Cardiac muscle cell (in vitro differentiated cells and primary cell): ENCODE measurements around the gene RACGAP1. TPM values are rescaled to one million over a fixed set of nuclear protein-coding genes. Genes with fewer than 3 reads are reported as not detected.

Experiments used
- DNase-seq, 2 donors: peaks; one replicate each; pipeline versions ENCODE4 v3.0.0 to v3.0.0-alpha.2; 2010 to 2017; ENCODE audit warnings: low read depth in 1 of 2, low spot score in 1 of 2
- H3K27ac ChIP-seq: fragments of 200-600 bp; sonication (generic); 2 replicates; pipeline ENCODE4 v1.5.1; 2016
- H3K27me3 ChIP-seq: fragments of 200-600 bp; sonication (generic); 2 replicates; pipeline ENCODE4 v1.6.0; 2016; ENCODE audit warnings: control low read depth
- H3K36me3 ChIP-seq: fragments of 200-600 bp; sonication (generic); 2 replicates; pipeline ENCODE4 v1.5.1; 2016; ENCODE audit warnings: control low read depth
- H3K4me1 ChIP-seq: fragments of 200-600 bp; sonication (generic); 2 replicates; pipeline ENCODE4 v1.8.1; 2017; ENCODE audit warnings: low read depth, mild to moderate bottlenecking, mixed run types
- H3K4me3 ChIP-seq: fragments of 200-600 bp; sonication (generic); 2 replicates; pipeline ENCODE4 v1.5.1; 2016; ENCODE audit warnings: mild to moderate bottlenecking
- H3K9me3 ChIP-seq: fragments of 200-600 bp; sonication (generic); 2 replicates; pipeline ENCODE4 v1.5.1; 2017; ENCODE audit warnings: low read depth, mild to moderate bottlenecking, control low read depth
- CTCF ChIP-seq: IDR thresholded peaks from 2 replicates; pipeline ENCODE4 v1.5.1; 2012; ENCODE audit warnings: low read depth, mild to moderate bottlenecking, low read length
- polyA plus RNA-seq: library from polyadenylated mRNA; unstranded; fragments of >200 nt; fragmentation: Nextera tagmentation; extraction: Ambion mirVana; gene quantifications from 2 replicates; pipeline ENCODE4 v1.2.1, GENCODE V29; 2016
- total RNA-seq: library from RNA; depleted of rRNA; stranded (reverse); fragments of >200 nt; gene quantifications from 2 replicates; pipeline ENCODE4 v1.2.3, GENCODE V29; 2016

The RACGAP1 gene
- total and polyA plus RNA-seq, 2 experiments from 2014 or later, result 13.4 to 63.9 TPM

DNA sequence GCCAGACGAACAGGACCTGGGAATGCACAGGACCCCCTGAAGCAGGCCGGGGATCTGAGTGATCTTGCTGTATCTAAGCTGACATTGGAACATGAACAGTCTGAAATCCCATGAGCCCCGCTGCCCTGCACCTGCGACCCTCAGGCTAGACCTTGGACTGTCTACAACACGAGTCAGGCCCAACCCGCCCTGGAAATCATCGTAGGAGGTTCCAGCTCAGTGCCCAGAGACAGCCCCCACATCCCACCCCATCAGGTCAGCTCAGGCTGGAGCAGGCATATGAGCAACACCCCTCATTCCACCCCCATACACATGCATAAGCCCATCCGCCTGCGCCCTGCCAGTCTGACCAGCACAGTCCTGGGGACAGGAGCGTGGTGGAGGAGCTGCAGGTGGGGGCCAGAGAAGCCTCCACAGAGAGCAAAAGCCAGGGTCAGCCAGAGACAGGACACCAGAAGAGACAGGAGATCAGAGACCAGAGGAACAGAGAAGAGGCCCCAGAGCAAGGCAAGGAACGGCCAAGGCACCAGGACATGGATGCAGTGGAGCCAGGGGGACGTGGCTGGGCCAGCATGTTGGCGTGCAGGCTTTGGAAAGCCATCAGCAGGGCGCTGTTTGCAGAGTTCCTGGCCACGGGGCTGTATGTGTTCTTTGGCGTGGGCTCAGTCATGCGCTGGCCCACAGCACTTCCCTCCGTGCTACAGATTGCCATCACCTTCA, 52.5 kb downstream of the RACGAP1 start, which contains the start of gene AQP6:
AQP6 (plus strand) TSS at position 307 of the 720 bp plus-strand sequence; CDS start at position 534, 227 bp downstream.
- Histone ChIP-seq H3K27me3 (no peaks in the 10 kb centered on the region), H3K27ac (no peak within 1 kb of the TSS), H3K4me1 (peaks cover 16% of the 10 kb centered on the region), H3K9me3 (no peaks in the 10 kb centered on the region), H3K4me3 (no peak within 1 kb of the TSS), H3K36me3 (no peaks in the 10 kb centered on the region)
- DNase-seq, result no peak
- no peak for TF ChIP-seq CTCF

DNA sequence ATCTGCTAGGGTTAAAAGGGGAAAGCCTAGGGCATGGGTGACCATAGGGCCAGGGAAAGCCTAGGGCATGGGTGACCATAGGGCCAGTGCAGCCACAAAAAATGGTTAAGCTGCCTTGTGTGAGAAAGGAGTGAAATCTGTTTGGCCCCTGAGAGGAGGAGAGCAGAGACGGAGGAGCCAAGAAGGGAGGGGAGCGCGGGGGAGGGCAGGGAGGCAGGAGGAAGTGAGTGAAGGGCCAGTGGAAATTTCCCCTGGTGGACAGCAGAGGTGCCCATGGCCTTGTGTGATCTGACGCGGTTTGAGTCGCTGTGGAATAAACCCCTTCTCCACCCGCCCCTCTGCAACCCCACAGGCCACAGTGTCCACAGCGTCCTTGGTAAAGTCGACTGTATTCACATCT, 53.2 kb downstream of the RACGAP1 start:
- Histone ChIP-seq H3K27me3 (no peaks in the 10 kb centered on the region), H3K36me3 (no peaks in the 10 kb centered on the region), H3K27ac (no peak overlapping the region), H3K9me3 (no peaks in the 10 kb centered on the region), H3K4me3 (no peak overlapping the region), H3K4me1 (peaks cover 16% of the 10 kb centered on the region)
- no peak for DNase-seq
- TF ChIP-seq CTCF, result no peak

DNA sequence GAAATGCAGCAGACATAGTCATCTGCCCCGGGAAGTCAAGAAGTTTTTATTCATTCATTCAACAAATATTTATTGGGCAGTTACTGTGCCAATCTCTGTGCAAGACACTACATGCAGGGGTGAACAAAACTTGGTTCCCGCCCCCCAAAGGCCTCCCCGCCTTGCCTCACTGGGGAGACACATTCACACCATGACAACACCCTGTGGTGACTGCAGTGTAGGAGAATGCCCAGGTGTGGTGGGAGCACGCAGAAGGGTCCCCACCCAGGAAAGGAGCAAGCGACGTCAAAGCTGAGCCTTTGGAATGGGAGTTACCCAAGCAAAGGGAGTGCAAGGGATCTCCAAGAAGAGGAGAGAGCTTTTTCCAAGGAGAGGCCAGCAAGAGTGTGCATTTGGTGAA, 54.2 kb downstream of the RACGAP1 start:
- Histone ChIP-seq H3K4me3 (no peak overlapping the region), H3K36me3 (no peaks in the 10 kb centered on the region), H3K27me3 (no peaks in the 10 kb centered on the region), H3K27ac (no peak overlapping the region), H3K9me3 (no peaks in the 10 kb centered on the region), H3K4me1 (peaks cover 16% of the 10 kb centered on the region)
- no peak for DNase-seq
- no peak for TF ChIP-seq CTCF

DNA sequence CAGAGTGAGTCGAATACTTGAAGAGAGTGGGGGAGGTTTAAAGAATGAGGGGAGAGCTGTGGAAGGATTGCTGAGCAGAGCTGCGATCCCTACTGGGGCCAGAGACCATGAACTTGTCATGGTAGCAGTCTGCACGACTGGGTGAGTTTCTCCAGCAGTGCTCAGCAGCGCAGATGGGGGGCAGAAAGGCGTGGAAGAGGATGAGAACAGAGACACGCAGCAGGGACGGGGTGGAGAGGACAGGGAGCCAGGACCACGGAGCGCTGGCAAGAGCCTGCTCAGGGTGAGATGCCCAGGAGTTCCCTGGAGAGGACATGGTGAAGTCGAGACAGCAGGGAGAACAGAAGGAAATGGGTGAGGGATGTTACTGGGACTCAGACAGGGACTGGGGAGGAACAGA, 54.6 kb downstream of the RACGAP1 start:
- no peak overlapping the region for H3K4me3 ChIP-seq
- no peak for TF ChIP-seq CTCF
- H3K27me3 ChIP-seq, result no peaks in the 10 kb centered on the region
- no peaks in the 10 kb centered on the region for H3K9me3 ChIP-seq
- H3K27ac ChIP-seq, result no peak overlapping the region
- DNase-seq, result no peak
- peaks cover 14% of the 10 kb centered on the region for H3K4me1 ChIP-seq
- no peaks in the 10 kb centered on the region for H3K36me3 ChIP-seq

DNA sequence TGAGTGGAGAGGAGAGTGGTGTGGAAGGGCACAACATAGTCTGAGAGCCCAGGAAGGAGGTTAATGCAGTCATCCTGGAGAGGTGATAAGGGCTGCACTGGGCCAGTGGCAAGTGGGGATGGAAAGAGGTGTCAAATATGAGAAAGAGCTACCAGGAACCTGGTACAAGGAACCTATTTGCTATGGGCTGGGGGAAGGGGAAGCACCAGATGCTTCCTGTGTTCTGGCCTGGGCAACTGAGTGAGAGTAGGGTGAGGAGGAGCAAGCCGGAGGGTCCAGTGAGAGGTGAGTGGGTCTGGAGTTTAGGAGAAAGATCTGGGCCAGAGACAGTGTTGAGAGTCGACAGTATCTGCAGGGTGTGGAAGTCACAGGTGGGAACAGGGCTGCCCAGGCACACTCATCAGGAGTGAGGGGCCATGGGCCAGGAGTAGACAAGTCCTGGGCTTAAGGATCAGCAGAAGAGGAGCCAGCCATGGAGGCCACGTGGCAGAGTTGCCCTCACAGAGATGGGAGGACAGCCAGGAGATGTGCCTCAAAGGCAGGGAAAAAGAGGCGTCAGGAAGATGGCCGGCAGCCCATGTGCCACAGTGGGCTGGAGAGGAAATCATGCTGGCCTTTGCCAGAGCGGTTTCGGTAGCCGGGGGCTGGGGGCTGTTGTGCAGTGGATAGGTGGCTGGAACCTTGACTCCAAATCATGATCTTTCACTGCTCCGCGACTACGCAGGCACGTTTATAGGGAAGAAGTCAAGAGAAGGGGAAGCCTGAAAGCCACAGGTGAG, 55.5 kb downstream of the RACGAP1 start:
- peaks cover 6% of the 10 kb centered on the region for H3K4me1 ChIP-seq
- no peaks in the 10 kb centered on the region for H3K36me3 ChIP-seq
- H3K9me3 ChIP-seq, result no peaks in the 10 kb centered on the region
- H3K4me3 ChIP-seq, result no peak overlapping the region
- H3K27me3 ChIP-seq, result peaks cover 1% of the 10 kb centered on the region
- no peak for DNase-seq
- TF ChIP-seq CTCF, result no peak
- H3K27ac ChIP-seq, result no peak overlapping the region
